GM23248 (cell line): Measurements from ENCODE around the gene H6PD. TPM values are rescaled to one million over a fixed set of nuclear protein-coding genes. Genes with fewer than 3 reads are reported as not detected.

ENCODE experiments used
- DNase-seq: peaks from one replicate; pipeline ENCODE4 v3.0.0-alpha.2; 2015
- H2AFZ ChIP-seq: fragments of 200-600 bp; sonication (generic); 2 replicates; pipeline ENCODE4 v1.6.1; 2016; ENCODE audit warnings: antibody characterized with exemption
- H3F3A ChIP-seq: fragments of 200-600 bp; sonication (generic); 2 replicates; pipeline ENCODE4 v1.6.1; 2016; ENCODE audit warnings: mild to moderate bottlenecking, antibody characterized with exemption, mixed run types; ENCODE audit not compliant: insufficient read depth
- H3K27ac ChIP-seq: fragments of 200-600 bp; sonication (generic); 2 replicates; pipeline ENCODE4 v1.5.1; 2016; ENCODE audit warnings: mild to moderate bottlenecking
- H3K27me3 ChIP-seq: fragments of 200-600 bp; sonication (generic); replicated peaks from 2 replicates; pipeline ENCODE4 v1.6.1; 2016; ENCODE audit warnings: mild to moderate bottlenecking; ENCODE audit not compliant: insufficient read depth
- H3K36me3 ChIP-seq: fragments of 200-600 bp; sonication (generic); 2 replicates; pipeline ENCODE4 v1.6.1; 2016; ENCODE audit warnings: low read depth, mild to moderate bottlenecking
- H3K4me1 ChIP-seq: fragments of 200-600 bp; sonication (generic); 2 replicates; pipeline ENCODE4 v1.6.1; 2016; ENCODE audit warnings: mild to moderate bottlenecking; ENCODE audit not compliant: insufficient read depth
- H3K4me2 ChIP-seq: fragments of 200-600 bp; sonication (generic); one replicate; pipeline ENCODE4 v1.6.1; 2016; ENCODE audit warnings: mild to moderate bottlenecking; ENCODE audit not compliant: unreplicated experiment
- H3K4me3 ChIP-seq: fragments of 200-600 bp; sonication (generic); 2 replicates; pipeline ENCODE4 v1.5.1; 2016; ENCODE audit warnings: mild to moderate bottlenecking
- H3K79me2 ChIP-seq: fragments of 200-600 bp; sonication (generic); 2 replicates; pipeline ENCODE4 v1.6.1; 2016; ENCODE audit warnings: mild to moderate bottlenecking; ENCODE audit not compliant: insufficient read depth
- H3K9ac ChIP-seq: fragments of 200-600 bp; sonication (generic); 2 replicates; pipeline ENCODE4 v1.6.1; 2016; ENCODE audit warnings: mild to moderate bottlenecking
- H3K9me2 ChIP-seq: fragments of 200-600 bp; sonication (generic); 2 replicates; pipeline ENCODE4 v1.6.1; 2016; ENCODE audit warnings: mixed run types, mild to moderate bottlenecking, moderate library complexity; ENCODE audit not compliant: insufficient read depth
- H3K9me3 ChIP-seq: fragments of 200-600 bp; sonication (generic); one replicate; pipeline ENCODE4 v1.6.1; 2017; ENCODE audit warnings: low read depth
- H4K20me1 ChIP-seq: fragments of 200-600 bp; sonication (generic); 2 replicates; pipeline ENCODE4 v1.6.0; 2016; ENCODE audit not compliant: insufficient read depth
- EZH2 ChIP-seq: fragments of 200-600 bp; sonication (generic); IDR thresholded peaks from 2 replicates; pipeline ENCODE4 v1.6.1; 2018; ENCODE audit warnings: antibody characterized with exemption, mild to moderate bottlenecking; ENCODE audit not compliant: insufficient read depth, poor library complexity, severe bottlenecking
- EZH2phosphoT487 ChIP-seq: fragments of 200-600 bp; sonication (generic); IDR thresholded peaks from 2 replicates; pipeline ENCODE4 v1.6.1; 2018; ENCODE audit warnings: antibody characterized with exemption, moderate library complexity, mild to moderate bottlenecking, low read depth; ENCODE audit not compliant: insufficient read depth
- WGBS, 2 experiments: methylation state at CpG; one replicate each; pipeline ENCODE4 v1.1.6; 2015 to 2017; ENCODE audit warnings: low lambda C conversion rate in 2 of 2, low coverage in 1 of 2; ENCODE audit errors: missing lambda C conversion rate in 2 of 2; 5-methylcytosine and 5-hydroxymethylcytosine counted together
- in situ Hi-C: fragments of 300-500 bp; cut with MboI; formaldehyde crosslinking; loops from 2 replicates; pipeline ENCODE4 v1.15.0; 2020
- polyA plus RNA-seq: library from polyadenylated mRNA; unstranded; fragments of >200 nt; fragmentation: Nextera tagmentation; extraction: Ambion mirVana; gene quantifications from 2 replicates; pipeline ENCODE4 v1.2.1, GENCODE V29; 2016
- total RNA-seq: library from RNA; depleted of rRNA; stranded (reverse); fragments of >200 nt; shearing (Covaris generic); gene quantifications from 2 replicates; pipeline ENCODE4 v1.2.3, GENCODE V29; 2014

H6PD gene
- total and polyA plus RNA-seq, 2 experiments from 2014 or later: 16.1 to 29.6 TPM

GRCh38 chr1:9241891-9242290 lies 7.3 kb downstream of the H6PD start:
- H3K4me1 ChIP-seq: peaks cover 22% of the 10 kb centered on the region
- in situ Hi-C loops: no loop called here
- 90 to 95% methylated on average over 10 of the region's 10 CpGs for WGBS, 2 experiments
- H3K4me3 ChIP-seq: no peak overlapping the region
- no peak overlapping the region for H3K9ac ChIP-seq
- no peaks in the 10 kb centered on the region for H4K20me1 ChIP-seq
- H3K27me3 ChIP-seq: no peaks in the 10 kb centered on the region
- H3K9me2 ChIP-seq: no peaks in the 10 kb centered on the region
- DNase-seq: no peak
- no peak for TF ChIP-seq EZH2phosphoT487
- TF ChIP-seq EZH2: no peak
- no peak overlapping the region for H3K4me2 ChIP-seq
- H2AFZ ChIP-seq: no peak overlapping the region
- H3K36me3 ChIP-seq: no peaks in the 10 kb centered on the region; the same call in 1 of the 2 replicates
- no peaks in the 10 kb centered on the region for H3K9me3 ChIP-seq
- H3F3A ChIP-seq: peaks cover 5% of the 10 kb centered on the region; the same call in 1 of the 2 replicates
- H3K79me2 ChIP-seq: peaks cover 39% of the 10 kb centered on the region
- H3K27ac ChIP-seq: no peak overlapping the region

- Histone ChIP-seq H2AFZ (no peak overlapping the region), H3F3A (peaks cover 5% of the 10 kb centered on the region; the same call in 1 of the 2 replicates), H3K9me3 (no peaks in the 10 kb centered on the region), H3K27me3 (no peaks in the 10 kb centered on the region), H3K79me2 (peaks cover 34% of the 10 kb centered on the region), H3K9me2 (no peaks in the 10 kb centered on the region), H3K27ac (no peak overlapping the region), H3K4me3 (no peak overlapping the region), H3K4me1 (peaks cover 22% of the 10 kb centered on the region), H3K4me2 (no peak overlapping the region), H4K20me1 (no peaks in the 10 kb centered on the region), H3K36me3 (no peaks in the 10 kb centered on the region; the same call in 1 of the 2 replicates), H3K9ac (no peak overlapping the region)
- in situ Hi-C loops: no loop called here
- 56 to 63% methylated on average over 10 of the region's 10 CpGs for WGBS, 2 experiments
- no peak for TF ChIP-seq EZH2phosphoT487
- no peak for TF ChIP-seq EZH2
- no peak for DNase-seq
Observed at GRCh38 chr1:9242338-9242969, 7.9 kb downstream of the H6PD start.

- TF ChIP-seq EZH2: no peak
- TF ChIP-seq EZH2phosphoT487: no peak
- no peak overlapping the region for H3K9ac ChIP-seq
- H3K4me2 ChIP-seq: no peak overlapping the region
Observed at GRCh38 chr1:9243066-9243739, 8.6 kb downstream of the H6PD start.

GRCh38 chr1:9244501-9245229 lies 10.1 kb downstream of the H6PD start:
- H3K9me2 ChIP-seq: no peaks in the 10 kb centered on the region
- WGBS, 2 experiments: 91 to 92% methylated on average over 9 of the region's 9 CpGs
- no peaks in the 10 kb centered on the region for H3K9me3 ChIP-seq
- no peak overlapping the region for H2AFZ ChIP-seq
- H3K4me3 ChIP-seq: no peak overlapping the region
- DNase-seq: no peak
- no peak overlapping the region for H3K4me2 ChIP-seq
- no peak overlapping the region for H3K9ac ChIP-seq
- no peak overlapping the region for H3K27ac ChIP-seq
- H3K79me2 ChIP-seq: peaks cover 15% of the 10 kb centered on the region
- H3K4me1 ChIP-seq: peaks cover 10% of the 10 kb centered on the region
- no peaks in the 10 kb centered on the region; the same call in 1 of the 2 replicates for H3K36me3 ChIP-seq
- in situ Hi-C loops: no loop called here
- TF ChIP-seq EZH2phosphoT487: no peak
- no peak for TF ChIP-seq EZH2
- no peaks in the 10 kb centered on the region for H4K20me1 ChIP-seq
- H3K27me3 ChIP-seq: no peaks in the 10 kb centered on the region
- H3F3A ChIP-seq: no peaks in the 10 kb centered on the region

More at GRCh38 chr1:9243066-9243739, 8.6 kb downstream of the H6PD start:
- in situ Hi-C loops: no loop called here
- Histone ChIP-seq H3K9me3 (no peaks in the 10 kb centered on the region), H3K9me2 (no peaks in the 10 kb centered on the region), H4K20me1 (no peaks in the 10 kb centered on the region), H3F3A (peaks cover 5% of the 10 kb centered on the region; the same call in 1 of the 2 replicates), H3K79me2 (peaks cover 26% of the 10 kb centered on the region), H3K27ac (no peak overlapping the region), H2AFZ (no peak overlapping the region), H3K4me1 (peaks cover 22% of the 10 kb centered on the region), H3K36me3 (no peaks in the 10 kb centered on the region; the same call in 1 of the 2 replicates), H3K27me3 (no peaks in the 10 kb centered on the region), H3K4me3 (no peak overlapping the region)
- DNase-seq: no peak
- WGBS, 2 experiments: 87 to 89% methylated on average over 9 of the region's 9 CpGs
